Astrocyte (in vitro differentiated cells and primary cell): ENCODE measurements around the gene PSMC3IP.

Source experiments
- EZH2 ChIP-seq: IDR thresholded peaks from 2 replicates; pipeline ENCODE4 v1.6.1; 2012; ENCODE audit warnings: mild to moderate bottlenecking, low read length, inconsistent platforms; ENCODE audit not compliant: insufficient read depth
- TF ChIP-seq, protein P1 (sequence below): IDR thresholded peaks from 2 replicates; pipeline ENCODE4 v1.5.1; 2011; ENCODE audit warnings: low read depth, mild to moderate bottlenecking, inconsistent platforms, low read length, moderate library complexity; ENCODE audit not compliant: insufficient read depth

DNA sequence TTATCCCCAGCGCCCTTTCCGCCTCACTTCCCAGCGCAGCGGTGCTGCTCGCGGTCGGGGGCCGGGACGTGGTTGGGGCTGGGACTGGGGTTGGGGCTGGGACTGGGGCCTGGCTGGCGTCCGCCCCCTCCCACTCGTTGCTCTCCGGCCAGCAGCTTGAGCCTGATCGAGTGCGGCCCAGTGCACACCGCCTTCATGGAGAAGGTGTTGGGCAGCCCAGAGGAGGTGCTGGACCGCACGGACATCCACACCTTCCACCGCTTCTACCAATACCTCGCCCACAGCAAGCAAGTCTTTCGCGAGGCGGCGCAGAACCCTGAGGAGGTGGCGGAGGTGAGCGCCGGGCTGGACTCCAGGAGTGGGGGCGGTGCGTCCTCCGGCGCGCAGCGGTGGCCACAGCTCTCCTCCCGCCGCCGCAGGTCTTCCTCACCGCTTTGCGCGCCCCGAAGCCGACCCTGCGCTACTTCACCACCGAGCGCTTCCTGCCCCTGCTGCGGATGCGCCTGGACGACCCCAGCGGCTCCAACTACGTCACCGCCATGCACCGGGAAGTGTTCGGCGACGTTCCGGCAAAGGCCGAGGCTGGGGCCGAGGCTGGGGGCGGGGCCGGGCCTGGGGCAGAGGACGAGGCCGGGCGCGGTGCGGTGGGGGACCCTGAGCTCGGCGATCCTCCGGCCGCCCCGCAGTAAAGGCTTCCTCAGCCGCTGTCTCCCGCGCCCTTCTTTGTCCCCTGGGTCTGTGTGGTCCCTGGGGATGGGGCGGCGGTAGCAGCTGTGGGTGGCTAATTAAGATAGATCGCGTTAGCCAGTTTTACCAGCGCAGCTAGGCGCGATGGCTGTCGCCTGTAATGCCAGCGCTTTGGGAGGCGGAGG, 23.0 kb downstream of the PSMC3IP start:
- no peak for TF ChIP-seq EZH2
- TF ChIP-seq, protein P1, sequence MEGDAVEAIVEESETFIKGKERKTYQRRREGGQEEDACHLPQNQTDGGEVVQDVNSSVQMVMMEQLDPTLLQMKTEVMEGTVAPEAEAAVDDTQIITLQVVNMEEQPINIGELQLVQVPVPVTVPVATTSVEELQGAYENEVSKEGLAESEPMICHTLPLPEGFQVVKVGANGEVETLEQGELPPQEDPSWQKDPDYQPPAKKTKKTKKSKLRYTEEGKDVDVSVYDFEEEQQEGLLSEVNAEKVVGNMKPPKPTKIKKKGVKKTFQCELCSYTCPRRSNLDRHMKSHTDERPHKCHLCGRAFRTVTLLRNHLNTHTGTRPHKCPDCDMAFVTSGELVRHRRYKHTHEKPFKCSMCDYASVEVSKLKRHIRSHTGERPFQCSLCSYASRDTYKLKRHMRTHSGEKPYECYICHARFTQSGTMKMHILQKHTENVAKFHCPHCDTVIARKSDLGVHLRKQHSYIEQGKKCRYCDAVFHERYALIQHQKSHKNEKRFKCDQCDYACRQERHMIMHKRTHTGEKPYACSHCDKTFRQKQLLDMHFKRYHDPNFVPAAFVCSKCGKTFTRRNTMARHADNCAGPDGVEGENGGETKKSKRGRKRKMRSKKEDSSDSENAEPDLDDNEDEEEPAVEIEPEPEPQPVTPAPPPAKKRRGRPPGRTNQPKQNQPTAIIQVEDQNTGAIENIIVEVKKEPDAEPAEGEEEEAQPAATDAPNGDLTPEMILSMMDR = no peak
